ENCODE results near the gene UTP25.
A peak's percentile ranks its signal among the peaks of the same experiment; 100 is the strongest.

Gene UTP25

DNA sequence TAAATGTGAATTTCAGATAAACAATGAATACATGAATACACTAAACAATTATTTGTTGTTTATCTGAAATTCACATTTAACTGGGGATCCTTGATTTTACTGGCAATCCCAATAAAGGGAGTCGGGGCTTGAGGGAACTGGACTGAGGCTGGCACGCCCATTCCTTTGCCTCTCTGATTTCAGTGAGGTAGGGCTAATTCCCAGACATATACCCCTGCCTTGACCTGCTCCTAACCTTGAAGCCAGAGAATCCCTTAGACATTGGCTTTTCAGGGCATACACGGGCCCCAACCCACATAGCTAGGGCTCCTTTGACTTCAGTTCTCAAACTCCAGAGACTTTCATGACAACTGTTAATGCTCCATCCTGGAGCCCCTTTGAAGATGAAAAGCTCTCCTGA lies 10.8 kb upstream of the UTP25 start:
- Mint-ChIP-seq H3K9me3 (no peaks in the 10 kb centered on the region), H3K27me3 (ENCODE audit: low read depth) (peaks cover 25% of the 10 kb centered on the region), H3K4me1 (ENCODE audit: low read depth) (no peaks in the 10 kb centered on the region), H3K4me3 (no peak overlapping the region), H3K36me3 (ENCODE audit: low read depth) (no peaks in the 10 kb centered on the region), H3K27ac (no peak overlapping the region)
- no peak for DNase-seq (ENCODE audit: low spot score)

- no peak for DNase-seq (ENCODE audit: low spot score)
- Mint-ChIP-seq H3K4me1 (ENCODE audit: low read depth) (peaks cover 2% of the 10 kb centered on the region), H3K27ac (no peak overlapping the region), H3K4me3 (no peak overlapping the region), H3K9me3 (no peaks in the 10 kb centered on the region), H3K27me3 (ENCODE audit: low read depth) (peaks cover 27% of the 10 kb centered on the region), H3K36me3 (ENCODE audit: low read depth) (no peaks in the 10 kb centered on the region)
Observed at GRCh38 chr1:209817691-209818090, 10.1 kb upstream of the UTP25 start.

- H3K27ac Mint-ChIP-seq, result no peak overlapping the region
- peaks cover 30% of the 10 kb centered on the region for H3K27me3 Mint-ChIP-seq (ENCODE audit: low read depth)
- no peaks in the 10 kb centered on the region for H3K9me3 Mint-ChIP-seq
- H3K4me3 Mint-ChIP-seq, result no peak overlapping the region
- H3K4me1 Mint-ChIP-seq (ENCODE audit: low read depth), result peaks cover 7% of the 10 kb centered on the region
- H3K36me3 Mint-ChIP-seq (ENCODE audit: low read depth), result no peaks in the 10 kb centered on the region
- DNase-seq (ENCODE audit: low spot score), result no peak
Observed at GRCh38 chr1:209819058-209819457, 8.7 kb upstream of the UTP25 start.

DNA sequence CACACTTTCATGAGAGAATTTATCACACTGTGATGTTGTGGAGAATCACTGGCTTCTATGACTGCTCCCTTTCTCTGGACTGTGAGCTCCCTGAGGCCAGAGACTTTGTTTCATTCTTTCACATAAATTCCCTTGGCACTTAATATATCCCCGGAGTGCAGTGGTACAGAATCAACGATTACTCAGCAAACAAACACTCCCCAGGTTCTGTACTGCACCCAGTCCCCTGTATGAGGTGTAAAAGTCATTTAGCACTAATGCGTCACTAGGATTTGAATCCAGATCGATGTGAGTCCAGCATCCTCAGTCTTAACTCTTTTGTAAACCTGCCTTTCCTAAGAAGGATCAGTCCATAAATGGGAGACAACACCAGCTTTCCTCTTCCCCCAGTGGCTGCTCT lies 6.8 kb upstream of the UTP25 start:
- Mint-ChIP-seq H3K4me1 (ENCODE audit: low read depth) (peaks cover 9% of the 10 kb centered on the region), H3K36me3 (ENCODE audit: low read depth) (no peaks in the 10 kb centered on the region), H3K9me3 (no peaks in the 10 kb centered on the region), H3K27ac (no peak overlapping the region), H3K4me3 (no peak overlapping the region), H3K27me3 (ENCODE audit: low read depth) (peaks cover 30% of the 10 kb centered on the region)
- DNase-seq (ENCODE audit: low spot score), result no peak

GRCh38 chr1:209822706-209823105 lies 5.1 kb upstream of the UTP25 start:
- H3K4me3 Mint-ChIP-seq, result peak overlapping the region; percentile 20
- peaks cover 30% of the 10 kb centered on the region for H3K27me3 Mint-ChIP-seq (ENCODE audit: low read depth)
- no peak for DNase-seq (ENCODE audit: low spot score)
- no peaks in the 10 kb centered on the region for H3K9me3 Mint-ChIP-seq
- peaks cover 2% of the 10 kb centered on the region for H3K36me3 Mint-ChIP-seq (ENCODE audit: low read depth)
- H3K27ac Mint-ChIP-seq, result no peak overlapping the region
- H3K4me1 Mint-ChIP-seq (ENCODE audit: low read depth), result peaks cover 16% of the 10 kb centered on the region

DNA sequence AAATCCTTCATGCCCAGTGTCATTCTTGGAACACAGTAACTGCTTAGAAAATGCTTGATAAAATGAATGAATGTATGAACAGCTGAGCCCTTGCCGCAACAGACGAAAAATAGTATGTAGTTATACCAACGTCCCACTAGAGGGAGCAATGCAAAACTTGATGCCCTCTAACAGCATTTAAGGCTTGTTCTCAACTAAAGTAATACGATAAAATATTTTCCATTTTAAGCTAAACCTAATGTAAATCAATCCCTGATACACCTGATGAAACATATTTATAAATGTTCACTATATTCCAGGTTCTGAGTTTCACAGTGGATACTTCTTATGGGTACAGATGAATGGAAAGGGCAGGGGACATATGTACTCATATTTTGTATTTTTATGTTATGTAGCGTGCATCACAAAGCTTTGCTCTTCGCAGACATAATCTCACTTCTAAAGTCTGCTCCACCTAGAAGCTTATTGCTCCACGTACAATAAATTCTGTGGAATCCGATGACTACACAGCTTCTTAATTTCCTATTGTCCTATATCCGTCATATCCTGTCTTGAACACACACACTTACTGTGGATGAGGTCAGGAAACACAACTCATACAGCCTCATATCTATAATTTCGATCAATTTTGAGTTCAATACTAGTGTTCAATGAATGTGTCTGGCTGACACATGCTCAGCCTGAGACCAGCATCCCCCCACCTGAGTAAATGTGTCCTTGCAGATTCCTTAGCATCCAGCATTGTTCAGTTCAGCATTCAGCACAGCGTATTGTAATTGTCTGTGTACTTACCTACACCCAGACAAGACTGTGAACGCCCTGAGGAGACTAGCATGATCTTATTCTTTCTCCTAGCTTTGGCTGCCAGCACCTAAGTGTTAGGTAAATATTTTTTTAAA lies 4.4 kb upstream of the UTP25 start:
- peaks cover 2% of the 10 kb centered on the region for H3K36me3 Mint-ChIP-seq (ENCODE audit: low read depth)
- peaks cover 16% of the 10 kb centered on the region for H3K4me1 Mint-ChIP-seq (ENCODE audit: low read depth)
- H3K9me3 Mint-ChIP-seq, result no peaks in the 10 kb centered on the region
- peak overlapping the region; percentile 20 for H3K4me3 Mint-ChIP-seq
- H3K27me3 Mint-ChIP-seq (ENCODE audit: low read depth), result peaks cover 30% of the 10 kb centered on the region
- no peak for DNase-seq (ENCODE audit: low spot score)
- no peak overlapping the region for H3K27ac Mint-ChIP-seq

DNA sequence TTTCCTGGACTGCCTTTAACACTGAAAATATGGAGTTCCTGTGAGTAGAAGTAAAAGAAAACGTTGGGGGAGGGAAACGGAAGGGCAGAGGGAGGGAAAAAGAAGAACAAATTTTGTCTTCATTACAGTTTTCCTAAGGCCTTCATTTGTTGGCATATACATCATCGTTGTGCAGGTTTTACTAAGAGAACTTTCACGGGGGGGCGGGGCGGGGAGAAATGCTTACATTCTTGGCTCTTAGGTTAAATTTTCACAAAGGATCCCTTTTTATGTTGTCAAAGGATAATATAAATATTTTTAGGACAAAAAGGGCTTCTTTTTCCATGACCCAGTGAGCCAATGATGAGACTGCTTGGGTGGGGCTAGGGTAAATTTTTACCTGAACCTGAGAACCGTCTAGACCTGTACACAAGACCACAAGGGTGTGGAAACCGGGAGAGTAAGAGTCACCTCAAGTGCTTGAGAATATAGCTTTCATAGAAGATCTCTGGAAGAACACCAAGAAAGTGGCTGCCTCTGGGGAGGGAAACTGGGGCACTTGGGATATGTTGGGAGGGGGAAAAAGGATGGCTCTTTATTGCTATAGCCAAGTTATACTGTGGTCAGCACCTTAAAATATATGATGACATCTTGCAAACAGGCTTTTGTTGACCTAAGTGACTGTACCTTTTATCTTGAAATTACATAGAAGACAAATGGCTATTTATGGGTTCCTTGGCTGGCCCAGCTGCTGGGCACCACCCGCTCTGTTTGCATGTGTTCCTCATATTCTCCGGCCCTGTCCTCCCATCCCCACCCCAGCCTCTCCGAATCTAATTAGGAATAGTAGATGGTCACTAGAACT lies 2.0 kb upstream of the UTP25 start:
- H3K27me3 Mint-ChIP-seq (ENCODE audit: low read depth), result peaks cover 11% of the 10 kb centered on the region
- peaks cover 30% of the 10 kb centered on the region for H3K4me1 Mint-ChIP-seq (ENCODE audit: low read depth)
- H3K9me3 Mint-ChIP-seq, result no peaks in the 10 kb centered on the region
- no peak for DNase-seq (ENCODE audit: low spot score)
- no peak overlapping the region for H3K27ac Mint-ChIP-seq
- peaks cover 14% of the 10 kb centered on the region for H3K36me3 Mint-ChIP-seq (ENCODE audit: low read depth)
- H3K4me3 Mint-ChIP-seq, result no peak overlapping the region

- no peaks in the 10 kb centered on the region for H3K27me3 Mint-ChIP-seq (ENCODE audit: low read depth)
- H3K9me3 Mint-ChIP-seq, result no peaks in the 10 kb centered on the region
- H3K36me3 Mint-ChIP-seq (ENCODE audit: low read depth), result peaks cover 46% of the 10 kb centered on the region
- DNase-seq (ENCODE audit: low spot score), result no peak
- peaks cover 32% of the 10 kb centered on the region for H3K4me1 Mint-ChIP-seq (ENCODE audit: low read depth)
- peak overlapping the region; percentile 84 for H3K4me3 Mint-ChIP-seq
- H3K27ac Mint-ChIP-seq, result peak overlapping the region; percentile 83
Observed at GRCh38 chr1:209829716-209830115, 1.9 kb downstream of the UTP25 start.

GRCh38 chr1:209830722-209831121 lies 3.0 kb downstream of the UTP25 start:
- peaks cover 55% of the 10 kb centered on the region for H3K36me3 Mint-ChIP-seq (ENCODE audit: low read depth)
- peaks cover 42% of the 10 kb centered on the region for H3K4me1 Mint-ChIP-seq (ENCODE audit: low read depth)
- no peak for DNase-seq (ENCODE audit: low spot score)
- no peaks in the 10 kb centered on the region for H3K27me3 Mint-ChIP-seq (ENCODE audit: low read depth)
- H3K9me3 Mint-ChIP-seq, result no peaks in the 10 kb centered on the region
- peak overlapping the region; percentile 4 for H3K27ac Mint-ChIP-seq
- no peak overlapping the region for H3K4me3 Mint-ChIP-seq

DNA sequence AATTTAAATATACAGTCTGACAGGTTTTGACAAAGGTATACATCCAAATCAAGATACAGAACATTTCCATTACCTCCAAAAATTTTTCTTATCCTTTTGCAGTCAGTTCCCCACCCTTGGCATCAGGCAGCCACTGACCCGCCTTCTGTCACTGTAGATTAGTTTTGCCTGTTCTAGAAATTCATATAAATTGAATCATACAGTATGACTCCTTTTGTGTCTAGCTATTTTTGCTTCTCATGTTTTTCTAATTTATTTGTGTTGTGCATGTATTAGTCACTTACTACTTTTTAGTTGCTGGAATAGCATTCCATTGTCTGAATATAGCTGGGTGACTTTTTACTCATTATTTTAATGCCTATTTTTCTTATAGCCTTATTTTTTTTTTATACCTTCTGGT lies 3.8 kb downstream of the UTP25 start:
- no peaks in the 10 kb centered on the region for H3K9me3 Mint-ChIP-seq
- peaks cover 46% of the 10 kb centered on the region for H3K4me1 Mint-ChIP-seq (ENCODE audit: low read depth)
- H3K27ac Mint-ChIP-seq, result no peak overlapping the region
- no peaks in the 10 kb centered on the region for H3K27me3 Mint-ChIP-seq (ENCODE audit: low read depth)
- H3K4me3 Mint-ChIP-seq, result no peak overlapping the region
- peaks cover 64% of the 10 kb centered on the region for H3K36me3 Mint-ChIP-seq (ENCODE audit: low read depth)
- no peak for DNase-seq (ENCODE audit: low spot score)

GRCh38 chr1:209835782-209836298 lies 8.1 kb downstream of the UTP25 start:
- peaks cover 32% of the 10 kb centered on the region for H3K4me1 Mint-ChIP-seq (ENCODE audit: low read depth)
- peaks cover 85% of the 10 kb centered on the region for H3K36me3 Mint-ChIP-seq (ENCODE audit: low read depth)
- H3K27me3 Mint-ChIP-seq (ENCODE audit: low read depth), result no peaks in the 10 kb centered on the region
- H3K27ac Mint-ChIP-seq, result peak overlapping the region; percentile 69
- peak overlapping the region; percentile 12 for H3K4me3 Mint-ChIP-seq
- H3K9me3 Mint-ChIP-seq, result no peaks in the 10 kb centered on the region
- peak; percentile 61 for DNase-seq (ENCODE audit: low spot score)

GRCh38 chr1:209837671-209838070 lies 9.9 kb downstream of the UTP25 start:
- H3K27ac Mint-ChIP-seq, result no peak overlapping the region
- H3K36me3 Mint-ChIP-seq (ENCODE audit: low read depth), result peaks cover 89% of the 10 kb centered on the region
- peaks cover 32% of the 10 kb centered on the region for H3K4me1 Mint-ChIP-seq (ENCODE audit: low read depth)
- DNase-seq (ENCODE audit: low spot score), result no peak
- H3K4me3 Mint-ChIP-seq, result no peak overlapping the region
- no peaks in the 10 kb centered on the region for H3K9me3 Mint-ChIP-seq
- no peaks in the 10 kb centered on the region for H3K27me3 Mint-ChIP-seq (ENCODE audit: low read depth)

- H3K4me1 Mint-ChIP-seq (ENCODE audit: low read depth), result peaks cover 29% of the 10 kb centered on the region
- no peaks in the 10 kb centered on the region for H3K9me3 Mint-ChIP-seq
- H3K4me3 Mint-ChIP-seq, result no peak overlapping the region
- H3K27ac Mint-ChIP-seq, result no peak overlapping the region
- no peak for DNase-seq (ENCODE audit: low spot score)
- peaks cover 88% of the 10 kb centered on the region for H3K36me3 Mint-ChIP-seq (ENCODE audit: low read depth)
- no peaks in the 10 kb centered on the region for H3K27me3 Mint-ChIP-seq (ENCODE audit: low read depth)
Observed at GRCh38 chr1:209838537-209838936, 10.8 kb downstream of the UTP25 start.

Measured in T-helper 2 cell treated with Interferon-gamma antibody and Interleukin-4, amounts not matched to agents 5 μg/mL and 100 μg/mL, for 36 hours (primary cell).